GM12875 (cell line): ENCODE measurements around the gene SRMS.

Experiments used
- H3K4me3 ChIP-seq: one replicate; pipeline ENCODE4 v1.5.1; 2011; ENCODE audit warnings: low read depth, low read length, control low read depth
- TF ChIP-seq, protein P1 (sequence below): IDR thresholded peaks from 2 replicates; pipeline ENCODE4 v1.5.1; 2011; ENCODE audit warnings: low read depth, mild to moderate bottlenecking, control low read depth, inconsistent platforms, low read length, moderate library complexity, borderline replicate concordance; ENCODE audit not compliant: insufficient read depth

Gene SRMS

DNA sequence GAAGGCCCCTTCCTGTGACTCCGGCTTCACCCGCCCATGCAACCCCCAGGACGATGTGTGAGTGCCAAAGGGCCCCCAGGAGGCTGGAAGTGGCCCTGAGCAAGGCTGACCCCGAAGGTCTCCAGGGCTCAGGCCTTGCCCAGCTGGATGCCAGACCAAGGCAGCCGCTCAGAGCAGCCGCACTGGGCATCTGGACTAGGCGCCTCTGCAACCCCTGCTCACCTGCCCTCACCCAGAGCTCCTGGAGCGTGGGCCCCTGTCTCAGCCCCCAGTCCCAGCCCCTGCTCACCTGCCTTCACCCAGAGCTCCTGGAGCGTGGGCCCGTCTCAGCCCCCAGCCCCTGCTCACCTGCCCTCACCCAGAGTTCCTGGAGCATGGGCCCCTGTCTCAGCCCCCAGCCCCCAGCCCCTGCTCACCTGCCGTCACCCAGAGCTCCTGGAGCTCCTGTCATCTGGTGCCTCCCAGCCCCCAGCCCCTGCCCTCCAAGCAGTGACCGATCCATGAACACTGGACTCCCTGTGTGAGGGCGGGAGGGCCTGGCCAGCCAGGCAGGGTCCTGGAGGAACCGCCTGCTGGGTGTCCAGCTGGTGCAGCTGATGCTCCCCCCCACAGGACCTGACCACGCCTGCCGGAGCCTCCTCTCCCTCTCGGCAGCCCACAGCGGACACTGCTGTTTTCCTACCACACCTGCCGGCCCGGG, 1.1 kb downstream of the SRMS start:
- H3K4me3 ChIP-seq, result no peak overlapping the region
- TF ChIP-seq, protein P1, sequence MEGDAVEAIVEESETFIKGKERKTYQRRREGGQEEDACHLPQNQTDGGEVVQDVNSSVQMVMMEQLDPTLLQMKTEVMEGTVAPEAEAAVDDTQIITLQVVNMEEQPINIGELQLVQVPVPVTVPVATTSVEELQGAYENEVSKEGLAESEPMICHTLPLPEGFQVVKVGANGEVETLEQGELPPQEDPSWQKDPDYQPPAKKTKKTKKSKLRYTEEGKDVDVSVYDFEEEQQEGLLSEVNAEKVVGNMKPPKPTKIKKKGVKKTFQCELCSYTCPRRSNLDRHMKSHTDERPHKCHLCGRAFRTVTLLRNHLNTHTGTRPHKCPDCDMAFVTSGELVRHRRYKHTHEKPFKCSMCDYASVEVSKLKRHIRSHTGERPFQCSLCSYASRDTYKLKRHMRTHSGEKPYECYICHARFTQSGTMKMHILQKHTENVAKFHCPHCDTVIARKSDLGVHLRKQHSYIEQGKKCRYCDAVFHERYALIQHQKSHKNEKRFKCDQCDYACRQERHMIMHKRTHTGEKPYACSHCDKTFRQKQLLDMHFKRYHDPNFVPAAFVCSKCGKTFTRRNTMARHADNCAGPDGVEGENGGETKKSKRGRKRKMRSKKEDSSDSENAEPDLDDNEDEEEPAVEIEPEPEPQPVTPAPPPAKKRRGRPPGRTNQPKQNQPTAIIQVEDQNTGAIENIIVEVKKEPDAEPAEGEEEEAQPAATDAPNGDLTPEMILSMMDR, result no peak

DNA sequence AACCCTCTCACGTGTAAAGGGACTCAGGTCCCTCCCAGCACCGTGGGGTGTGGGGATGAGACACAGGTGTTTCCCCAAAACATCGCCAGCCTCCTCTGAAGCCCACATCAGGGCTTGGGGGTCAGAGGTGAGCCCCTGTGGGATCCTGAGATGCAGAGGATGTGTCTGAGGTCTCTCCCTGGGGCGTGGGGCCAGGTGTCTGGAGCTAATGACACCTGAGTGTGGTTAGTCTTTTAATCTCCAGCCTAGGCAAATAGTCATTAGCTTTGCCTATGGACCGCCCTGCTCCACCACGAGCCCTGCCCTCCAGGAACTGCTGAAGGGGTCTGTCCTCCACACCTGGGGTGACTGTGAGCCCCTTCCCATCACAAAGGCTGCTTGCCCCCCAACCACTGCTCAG, 1.7 kb downstream of the SRMS start:
- TF ChIP-seq, protein P1, result no peak
- H3K4me3 ChIP-seq, result no peak overlapping the region

DNA sequence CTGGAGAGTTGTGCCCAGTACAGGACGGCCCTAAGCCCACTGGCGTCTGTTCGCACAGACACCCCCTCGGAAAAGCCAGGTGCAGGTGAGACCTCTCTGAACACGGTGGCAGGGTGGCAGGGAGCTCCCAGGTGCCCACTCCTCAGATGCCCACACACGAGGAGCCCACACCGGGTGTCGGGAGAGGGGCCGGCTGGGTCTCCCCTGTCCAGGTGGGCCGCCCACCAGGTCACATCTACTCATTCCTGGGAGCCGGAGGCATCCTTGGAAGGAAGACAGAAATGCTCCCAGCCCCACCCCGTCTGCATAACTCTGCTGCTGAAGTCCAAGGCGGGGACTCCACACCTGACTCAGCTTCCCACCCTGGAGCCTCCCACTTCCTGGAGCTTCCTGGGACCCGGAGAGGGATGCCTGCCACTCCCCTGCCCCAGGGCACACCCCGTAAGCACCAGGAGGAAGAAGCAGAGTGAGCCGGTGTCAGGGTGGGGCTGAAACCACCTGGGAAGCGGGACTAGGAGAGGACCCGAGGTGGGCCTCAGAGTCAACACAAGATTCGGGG, 2.5 kb downstream of the SRMS start:
- TF ChIP-seq, protein P1, result no peak
- no peak overlapping the region for H3K4me3 ChIP-seq

DNA sequence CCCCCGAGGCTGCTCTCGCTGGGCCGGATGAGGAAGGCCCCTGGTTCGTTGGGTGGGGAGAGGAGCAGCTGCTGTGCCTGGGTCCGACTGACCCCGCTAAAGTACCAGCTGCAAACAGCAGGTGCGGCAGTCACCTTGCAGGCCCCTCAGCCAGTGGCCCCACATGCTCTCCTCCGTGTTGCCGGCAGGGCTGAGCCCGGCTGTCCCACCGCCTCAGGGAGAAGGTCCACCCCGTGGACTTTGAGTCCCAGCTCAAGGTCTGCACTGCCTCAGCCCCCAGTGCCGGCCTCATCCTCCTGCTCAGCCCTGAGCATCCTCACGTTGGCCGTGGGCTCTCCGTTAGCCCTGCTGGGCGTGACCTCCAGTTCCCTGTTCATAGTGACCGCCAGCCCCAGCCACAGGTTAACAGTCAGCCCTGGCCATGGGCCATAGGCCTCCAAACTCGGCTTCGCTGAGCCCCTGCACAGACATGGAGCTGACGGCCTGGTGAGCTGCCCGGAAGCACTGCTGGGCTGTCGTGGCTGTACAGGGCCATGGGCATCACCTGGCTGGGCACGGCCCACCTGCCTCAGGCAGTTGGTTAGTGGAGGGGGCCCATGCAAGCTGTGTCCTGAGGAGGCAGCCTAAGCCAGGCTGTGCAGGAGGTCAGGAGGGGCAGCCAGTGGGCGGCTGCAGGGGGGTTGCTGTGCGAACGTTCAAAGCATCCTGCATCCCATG, 3.1 kb downstream of the SRMS start:
- TF ChIP-seq, protein P1, result no peak
- H3K4me3 ChIP-seq, result no peak overlapping the region

DNA sequence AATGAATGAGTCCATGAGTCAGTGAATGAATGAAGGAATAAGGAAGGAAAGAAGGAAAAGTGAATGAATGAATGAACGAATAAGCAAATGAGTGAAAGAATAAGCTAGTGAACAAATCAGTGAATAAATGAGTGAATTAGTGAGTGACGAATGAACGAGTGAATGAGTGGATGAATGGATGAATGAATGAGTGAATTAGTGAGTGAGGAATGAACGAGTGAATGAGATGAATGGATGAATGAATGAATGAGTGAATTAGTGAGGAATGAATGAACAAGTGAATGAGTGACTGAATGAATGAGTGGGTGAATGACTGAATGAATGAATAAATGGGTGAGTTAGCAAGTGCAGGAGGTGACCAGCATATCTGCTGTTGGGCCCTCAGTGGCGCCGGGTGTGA, 3.8 kb downstream of the SRMS start:
- no peak overlapping the region for H3K4me3 ChIP-seq
- TF ChIP-seq, protein P1, result no peak

DNA sequence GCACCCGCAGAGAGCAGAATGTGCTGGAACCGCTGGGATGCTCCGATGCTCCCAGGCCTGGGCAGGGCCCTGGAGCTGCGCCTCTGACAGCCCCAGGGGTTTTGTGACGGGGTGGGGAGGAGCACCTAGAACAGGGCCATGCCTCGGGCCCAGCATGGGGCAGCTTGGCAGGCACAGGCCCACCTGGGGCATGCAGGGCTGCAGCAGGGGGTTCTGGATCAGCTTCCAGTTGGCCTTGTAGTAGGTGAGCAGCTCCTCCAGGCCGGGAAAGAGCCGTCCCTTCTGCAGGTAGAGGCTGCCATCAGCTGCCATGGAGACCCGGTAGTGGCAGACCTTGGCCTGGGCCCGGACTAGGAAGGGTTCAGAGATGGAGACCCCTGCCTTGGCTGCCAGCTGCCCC, 4.4 kb downstream of the SRMS start:
- TF ChIP-seq, protein P1, result no peak
- H3K4me3 ChIP-seq, result no peak overlapping the region
